T-helper 1 cell (primary cell): ENCODE data around the gene TM6SF1.
A peak's percentile ranks its signal among the peaks of the same experiment; 100 is the strongest.
"Not testable (repeated sequence)": the region's sequence is repeated elsewhere in the genome, so short reads cannot be mapped to it uniquely, and the experiment has no call there.

Experiments used
- DNase-seq, 5 donors: peaks; one replicate each; pipeline ENCODE4 v3.0.0-alpha.2; 2012 to 2020

TM6SF1 gene

DNA sequence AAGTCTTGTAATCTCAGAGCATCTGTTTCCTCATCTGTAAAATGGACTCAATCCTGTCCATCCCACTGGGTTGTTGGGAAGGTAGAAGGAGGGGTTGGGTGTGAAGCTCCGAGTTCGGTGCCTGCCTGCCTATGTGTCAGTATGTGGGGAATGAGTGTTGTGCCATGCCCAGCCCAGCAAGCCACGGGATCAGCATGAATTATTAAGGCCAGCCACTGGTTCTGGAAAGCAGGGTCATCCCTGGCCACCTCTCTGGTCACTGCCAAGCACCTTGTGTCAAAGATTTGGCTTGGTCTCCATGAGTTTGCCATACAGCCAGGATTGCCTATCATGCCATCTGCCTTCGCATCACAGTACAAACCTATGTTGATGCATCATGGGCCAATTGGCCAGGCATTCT is 11.5 kb downstream of the TM6SF1 start:
- DNase-seq, result no peak

DNA sequence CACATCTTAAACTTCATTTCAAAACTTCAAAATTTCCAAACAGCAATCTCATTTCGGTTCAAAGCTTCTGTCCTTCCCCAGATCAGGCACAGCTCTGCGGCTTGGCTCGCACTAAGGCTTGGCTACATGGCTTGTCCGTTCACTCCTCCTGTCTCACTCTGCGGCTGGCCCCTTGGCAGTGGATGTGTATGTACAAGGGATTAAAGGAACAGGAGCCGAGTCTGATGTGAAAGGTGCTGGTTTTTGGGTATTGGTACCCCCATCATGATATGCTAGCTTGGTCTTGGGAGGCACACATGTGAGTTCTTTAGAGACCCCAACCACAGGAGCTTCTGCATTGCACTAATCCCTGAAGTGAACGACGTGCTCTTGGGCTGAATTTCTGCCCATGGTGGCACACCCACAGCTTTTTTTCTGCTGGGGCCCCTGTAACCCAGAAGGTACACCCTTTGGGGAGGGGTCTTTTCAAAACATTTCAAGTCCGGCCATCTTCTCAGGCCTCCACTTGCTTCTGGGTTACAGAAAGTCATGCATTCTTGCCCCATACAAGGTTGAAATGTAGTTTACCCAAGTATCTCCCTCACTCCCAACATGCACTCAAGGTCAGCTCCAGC is 12.6 kb downstream of the TM6SF1 start:
- no peak for DNase-seq

DNA sequence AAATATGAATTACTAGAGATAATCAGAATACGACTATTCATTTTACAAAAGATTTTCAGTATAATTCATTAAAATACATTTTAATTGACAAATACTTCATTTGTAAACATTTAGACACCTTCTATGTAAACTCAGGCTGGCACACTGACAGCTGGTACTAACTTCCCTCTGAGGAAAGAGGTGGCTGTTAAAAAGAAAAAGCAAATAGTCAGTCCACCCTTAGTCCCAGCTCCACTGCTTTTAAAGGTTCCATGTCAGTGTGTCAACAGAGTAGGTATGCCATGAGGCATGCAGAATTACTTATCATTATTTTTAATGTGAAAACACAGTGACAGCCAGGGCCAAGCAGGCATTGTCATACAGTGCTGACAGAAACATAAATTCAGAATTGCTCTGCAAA is 16.1 kb downstream of the TM6SF1 start:
- DNase-seq, result no peak

GRCh38 chr15:83127547-83128150 is 20.2 kb downstream of the TM6SF1 start:
- DNase-seq, result no peak

DNA sequence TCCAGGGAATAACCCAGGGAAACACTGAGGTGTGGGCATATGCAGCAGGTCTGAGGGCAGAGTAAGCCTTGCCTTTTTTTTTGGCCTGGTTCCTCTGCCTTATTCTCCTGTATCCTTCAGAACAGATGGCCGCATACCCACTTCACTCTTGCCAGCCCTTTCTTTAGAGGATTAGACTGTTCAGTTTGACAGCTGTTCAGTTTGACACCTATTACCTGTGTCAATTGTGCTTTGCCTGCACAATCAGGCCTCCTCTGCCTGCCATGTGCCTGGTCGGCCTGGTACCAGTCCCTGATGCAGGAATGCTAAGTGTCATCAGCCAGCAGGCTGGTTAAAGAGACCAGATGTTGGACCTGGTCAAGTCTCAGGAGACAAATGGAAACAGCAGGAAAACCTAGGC is 22.3 kb downstream of the TM6SF1 start:
- no peak for DNase-seq

- no peak for DNase-seq
These were observed 25.5 kb downstream of the TM6SF1 start for GRCh38 chr15:83132861-83133523.

DNA sequence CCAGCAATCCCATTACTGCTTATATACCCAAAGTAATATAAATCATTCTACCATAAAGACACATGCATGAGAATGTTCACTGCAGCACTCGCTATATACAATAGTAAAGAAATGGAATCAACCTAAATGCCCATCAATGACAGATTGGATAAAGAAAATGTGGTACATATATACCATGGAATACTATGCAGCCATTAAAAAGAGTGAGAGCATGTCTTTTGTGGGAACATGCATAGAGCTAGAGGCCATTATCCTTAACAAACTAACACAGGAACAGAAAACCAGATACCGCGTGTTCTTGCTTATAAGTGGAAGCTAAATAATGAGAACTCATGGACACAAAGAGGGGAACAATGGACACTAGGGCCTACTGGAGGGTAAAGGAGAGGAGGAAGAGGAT is 34.7 kb downstream of the TM6SF1 start:
- not testable (repeated sequence) for DNase-seq

- DNase-seq, result no peak
These were observed 37.3 kb downstream of the TM6SF1 start for GRCh38 chr15:83144771-83145170.

DNA sequence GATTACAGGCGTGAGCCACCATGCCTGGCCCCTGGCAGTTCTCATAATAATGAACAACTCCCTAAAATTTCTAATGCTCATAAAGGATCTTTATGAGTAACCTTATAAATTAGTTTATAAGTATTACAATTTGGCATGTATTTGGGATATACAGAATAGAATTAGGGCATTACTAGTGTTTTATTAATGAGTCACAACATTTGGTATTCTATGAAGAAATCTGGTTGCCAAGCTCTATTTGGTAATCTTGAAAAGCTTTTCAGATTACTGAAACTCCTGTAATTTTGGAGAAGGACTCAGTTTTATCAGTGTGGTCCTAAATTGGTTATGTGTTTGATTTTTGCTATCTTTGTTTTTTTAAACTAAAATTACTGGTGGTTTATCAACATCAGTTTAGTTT is 45.8 kb downstream of the TM6SF1 start:
- DNase-seq, result no peak

- DNase-seq, result no peak
These were observed 48.5 kb downstream of the TM6SF1 start for GRCh38 chr15:83155942-83156341.

DNA sequence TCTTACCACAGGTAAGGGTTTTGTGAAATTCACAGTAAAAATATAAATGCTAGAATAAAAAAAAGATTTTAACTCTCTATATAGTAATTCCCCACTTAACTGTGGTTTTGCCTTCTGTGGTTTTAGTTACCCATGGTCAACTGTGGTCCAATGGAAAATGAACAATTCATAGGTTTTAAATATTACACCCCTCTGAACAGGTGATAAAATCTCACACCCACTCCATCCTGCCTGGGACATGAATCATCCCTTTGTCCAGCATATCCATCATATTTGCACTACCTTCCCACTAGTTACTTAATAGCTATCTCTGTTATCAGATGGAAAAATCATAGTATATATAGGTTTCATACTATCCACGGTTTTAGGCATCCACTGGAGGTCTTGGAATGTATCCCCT is 50.9 kb downstream of the TM6SF1 start:
- no peak for DNase-seq

GRCh38 chr15:83160741-83161140 is 53.3 kb downstream of the TM6SF1 start:
- no peak for DNase-seq

GRCh38 chr15:83163032-83163431 is 55.6 kb downstream of the TM6SF1 start:
- peak in 1 of 5 donors; percentile 58 for DNase-seq

DNA sequence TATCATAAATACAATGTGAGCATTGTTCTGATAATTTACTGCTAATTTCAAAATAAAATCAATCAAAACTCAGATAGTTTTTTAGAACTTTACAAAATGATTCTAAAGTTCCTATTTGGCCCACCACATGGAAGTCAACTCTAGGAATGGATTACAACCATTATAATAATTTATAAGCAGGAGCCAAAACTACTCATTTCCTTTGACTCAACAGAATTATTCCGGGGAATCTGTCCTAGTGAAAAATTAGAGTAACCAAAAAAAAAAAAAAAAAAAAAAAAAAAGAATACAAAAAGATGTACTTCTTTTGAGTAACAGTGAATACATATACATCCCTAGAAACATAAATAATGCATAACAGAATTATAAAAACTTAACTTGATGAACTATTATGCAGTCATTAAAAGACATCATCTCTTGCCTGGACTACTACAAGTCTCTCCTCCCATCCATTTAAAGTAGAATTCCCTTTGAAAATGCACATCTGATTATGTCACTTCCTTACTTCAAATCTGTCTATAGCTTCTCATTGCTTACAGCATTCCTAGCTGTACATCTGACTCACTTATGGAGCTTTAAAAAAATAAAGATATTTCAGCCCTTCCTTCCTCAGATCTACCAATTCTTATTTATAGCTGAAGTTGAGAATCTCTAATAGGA is 56.8 kb downstream of the TM6SF1 start:
- no peak for DNase-seq

DNA sequence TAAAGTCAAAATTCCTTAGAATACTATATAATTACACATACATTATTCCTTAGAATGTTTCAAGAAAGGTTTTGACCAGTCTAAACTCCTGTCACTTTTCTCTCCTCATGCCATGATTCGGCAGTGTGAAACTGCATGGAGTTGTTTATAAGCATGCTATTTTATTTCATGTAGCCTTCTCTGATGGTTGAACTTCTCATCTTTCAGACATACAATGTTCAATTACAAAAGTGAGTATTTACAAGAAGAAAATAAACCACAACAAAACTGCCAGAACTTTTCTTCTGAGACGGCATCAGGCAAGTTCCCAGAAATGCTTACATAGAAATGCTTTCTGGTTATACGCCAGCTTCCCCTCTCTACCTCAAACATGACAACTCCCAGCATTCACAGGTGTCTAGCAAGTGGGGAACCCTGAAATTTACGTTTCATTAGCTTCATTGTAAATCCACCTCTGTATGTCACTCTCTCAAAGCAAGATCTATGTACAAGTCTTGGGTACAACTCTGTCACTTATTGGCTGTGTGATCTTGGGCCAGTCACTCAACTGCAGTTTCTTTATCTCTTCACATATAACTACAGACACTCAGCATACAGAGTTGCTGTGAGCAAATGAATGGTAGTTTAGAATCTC is 57.4 kb downstream of the TM6SF1 start:
- DNase-seq, result peak in 1 of 5 donors; percentile 86

DNA sequence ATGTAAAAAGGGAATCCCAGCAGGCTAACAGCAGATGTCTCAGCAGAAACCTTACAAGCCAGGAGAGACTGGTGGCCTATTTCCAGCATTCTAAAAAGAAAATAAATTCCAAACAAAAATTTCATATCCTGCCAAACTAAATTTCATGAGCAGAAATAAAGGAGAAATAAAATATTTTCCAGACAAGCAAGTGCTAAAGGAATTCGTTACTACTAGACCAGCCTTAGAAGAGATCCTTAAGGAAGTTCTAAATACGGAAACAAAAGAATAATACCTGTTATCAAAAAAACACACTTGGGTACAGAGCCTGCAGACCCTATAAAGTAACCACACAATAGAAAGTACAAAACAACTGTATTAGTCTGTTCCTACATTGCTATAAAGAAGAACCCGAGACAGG is 58.8 kb downstream of the TM6SF1 start:
- no peak for DNase-seq

- no peak for DNase-seq
These were observed 59.4 kb downstream of the TM6SF1 start for GRCh38 chr15:83166830-83167229.

GRCh38 chr15:83169576-83169975 is 62.1 kb downstream of the TM6SF1 start:
- not testable (repeated sequence) for DNase-seq

DNA sequence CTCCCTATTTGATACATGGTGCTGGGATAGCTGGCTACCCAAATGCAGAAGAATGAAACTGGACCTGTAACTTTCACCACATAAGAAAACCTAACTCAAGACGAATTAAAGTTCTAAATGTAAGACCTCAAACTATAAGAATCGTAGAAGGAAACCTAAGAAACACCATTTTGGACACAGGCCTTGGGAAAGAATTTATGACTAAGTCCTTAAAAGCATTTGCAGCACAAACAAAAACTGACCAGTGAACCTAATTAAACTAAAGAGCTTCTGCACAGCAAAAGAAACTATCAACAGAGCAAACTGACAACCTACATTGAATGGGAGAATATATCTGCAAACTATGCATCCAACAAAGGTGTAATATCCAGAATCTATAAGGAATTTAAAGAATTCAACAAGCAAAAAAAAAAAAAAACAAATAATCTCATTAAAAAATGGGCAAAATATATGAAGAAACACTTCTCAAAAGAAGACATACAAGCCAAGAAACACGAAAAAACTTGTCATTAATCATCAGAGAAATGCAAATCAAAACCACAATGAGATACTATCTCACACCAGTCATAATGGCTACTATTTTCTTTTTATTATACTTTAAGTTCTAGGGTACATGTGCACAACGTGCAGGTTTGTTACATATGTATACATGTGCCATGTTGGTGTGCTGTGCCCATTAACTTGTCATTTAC is 63.2 kb downstream of the TM6SF1 start:
- DNase-seq, result no peak

DNA sequence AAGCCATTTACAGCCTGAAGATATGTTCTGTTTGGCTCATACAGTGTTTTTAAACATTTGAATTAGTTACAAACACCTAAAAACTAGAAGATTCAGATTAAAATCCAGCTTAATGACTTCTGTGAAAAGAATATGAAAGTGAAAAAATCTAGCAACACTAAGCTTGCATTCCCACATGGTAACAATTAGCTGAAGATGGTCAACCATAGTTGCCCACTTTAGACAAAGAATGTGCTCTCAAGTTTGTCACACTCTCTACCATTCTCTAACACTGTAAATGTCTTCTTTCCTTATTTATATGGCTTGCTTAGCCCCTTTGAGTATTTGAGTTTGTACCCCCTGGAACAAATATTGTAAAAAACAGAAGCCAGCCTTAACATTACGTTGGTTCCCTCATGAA is 67.4 kb downstream of the TM6SF1 start:
- no peak for DNase-seq

GRCh38 chr15:83178390-83178789 is 70.9 kb downstream of the TM6SF1 start:
- DNase-seq, result no peak

GRCh38 chr15:83178869-83179325 is 71.5 kb downstream of the TM6SF1 start:
- no peak for DNase-seq

DNA sequence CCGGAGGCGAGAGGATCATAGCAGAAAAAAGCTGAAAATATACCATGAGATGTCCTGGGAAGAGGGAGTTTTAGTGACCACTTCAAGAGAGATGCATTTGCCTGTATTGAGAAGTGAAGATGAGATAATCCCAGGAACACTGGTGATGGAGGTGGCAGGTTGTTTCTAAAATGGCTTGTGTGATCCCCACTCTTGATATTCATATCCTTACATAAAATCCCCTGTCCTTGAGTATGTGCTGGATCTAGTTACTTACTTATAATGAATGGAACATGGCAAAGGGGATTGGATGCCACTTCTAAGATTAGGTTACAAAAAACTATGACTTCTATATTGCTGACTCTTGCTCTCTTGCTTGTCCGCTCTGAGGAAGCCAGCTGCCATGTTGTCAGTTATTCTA is 78.1 kb downstream of the TM6SF1 start:
- no peak for DNase-seq
